HG02884 (cell line): ENCODE measurements around the gene HMG20B.

Experiments used
- ATAC-seq: cut with Tn5 transposase; IDR thresholded peaks from one replicate; pipeline ENCODE4 v1.9.1; 2021; ENCODE audit warnings: mild to moderate bottlenecking, moderate library complexity; ENCODE audit not compliant: unreplicated experiment

HMG20B gene

GRCh38 chr19:3605361-3605760 lies 32.6 kb downstream of the HMG20B start:
- no peak for ATAC-seq

GRCh38 chr19:3605770-3606169 lies 33.0 kb downstream of the HMG20B start:
- no peak for ATAC-seq

GRCh38 chr19:3606174-3606689 lies 33.5 kb downstream of the HMG20B start:
- no peak for ATAC-seq

- no peak for ATAC-seq
Observed at GRCh38 chr19:3606690-3607289, 34.0 kb downstream of the HMG20B start, which contains the start of gene TBXA2R. TSS of gene TBXA2R (minus strand) at chr19:3606875. CDS start at chr19:3600634, 6,241 bp downstream.

- no peak for ATAC-seq
Observed at GRCh38 chr19:3607303-3608078, 34.7 kb downstream of the HMG20B start.

- no peak for ATAC-seq
Observed at GRCh38 chr19:3608079-3608641, 35.4 kb downstream of the HMG20B start.

- ATAC-seq, result no peak
Observed at GRCh38 chr19:3608750-3609322, 36.1 kb downstream of the HMG20B start.

- ATAC-seq, result no peak
Observed at GRCh38 chr19:3609779-3610719, 37.3 kb downstream of the HMG20B start.

GRCh38 chr19:3610745-3611717 lies 38.3 kb downstream of the HMG20B start:
- ATAC-seq, result no peak

- no peak for ATAC-seq
Observed at GRCh38 chr19:3611841-3612240, 39.1 kb downstream of the HMG20B start.

GRCh38 chr19:3612330-3612729 lies 39.6 kb downstream of the HMG20B start:
- ATAC-seq, result no peak

- ATAC-seq, result no peak
Observed at GRCh38 chr19:3612901-3613741, 40.4 kb downstream of the HMG20B start.

GRCh38 chr19:3613818-3614661 lies 41.3 kb downstream of the HMG20B start:
- no peak for ATAC-seq

GRCh38 chr19:3614858-3615505 lies 42.2 kb downstream of the HMG20B start:
- no peak for ATAC-seq

GRCh38 chr19:3615524-3616135 lies 42.9 kb downstream of the HMG20B start:
- no peak for ATAC-seq

GRCh38 chr19:3617463-3617862 lies 44.7 kb downstream of the HMG20B start:
- ATAC-seq, result no peak
